ENCODE results near the gene CWC25. TPM values are rescaled to one million over a fixed set of nuclear protein-coding genes. Genes with fewer than 3 reads are reported as not detected.
A peak's percentile ranks its signal among the peaks of the same experiment; 100 is the strongest.

The CWC25 gene
- total and polyA plus RNA-seq, 2 of the 13 experiments (the other 11 are each of a cell fraction or from before 2014, with no cell fraction given), result 15.6 to 22.7 TPM

DNA sequence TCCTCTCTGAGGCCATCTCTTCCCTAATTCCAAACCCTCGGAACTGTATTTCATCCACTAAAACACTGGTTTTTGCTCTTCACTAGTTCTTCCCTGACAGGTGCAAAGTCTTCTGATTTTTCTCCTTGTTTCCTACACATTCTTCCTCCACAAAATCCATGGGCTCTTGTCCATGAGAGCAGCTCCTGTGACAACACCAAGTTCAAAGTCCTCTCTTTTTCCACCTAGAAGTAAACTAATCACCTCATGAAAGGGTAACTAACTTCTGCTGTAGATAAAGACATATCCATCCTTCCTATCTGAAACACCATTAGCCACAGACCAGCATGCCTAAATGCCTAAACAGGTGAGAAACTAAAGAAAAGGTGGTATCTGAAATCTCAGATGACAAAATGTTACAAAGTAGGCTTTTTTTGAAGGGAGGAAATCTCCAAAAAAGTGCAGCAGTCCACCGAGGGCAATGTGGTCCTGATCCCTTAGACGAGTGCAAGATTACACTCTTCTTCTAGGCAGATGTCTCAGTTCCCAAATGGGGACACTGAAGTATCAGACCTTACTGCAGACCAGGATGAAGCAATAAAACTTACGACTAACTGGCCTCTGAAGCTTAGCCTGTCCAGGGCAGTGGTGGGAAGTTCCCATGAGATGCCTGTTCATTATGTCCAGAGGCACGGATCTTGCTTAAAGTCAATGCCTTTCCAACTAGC, 28.5 kb downstream of the CWC25 start (continued):
- TF ChIP-seq, protein P1, sequence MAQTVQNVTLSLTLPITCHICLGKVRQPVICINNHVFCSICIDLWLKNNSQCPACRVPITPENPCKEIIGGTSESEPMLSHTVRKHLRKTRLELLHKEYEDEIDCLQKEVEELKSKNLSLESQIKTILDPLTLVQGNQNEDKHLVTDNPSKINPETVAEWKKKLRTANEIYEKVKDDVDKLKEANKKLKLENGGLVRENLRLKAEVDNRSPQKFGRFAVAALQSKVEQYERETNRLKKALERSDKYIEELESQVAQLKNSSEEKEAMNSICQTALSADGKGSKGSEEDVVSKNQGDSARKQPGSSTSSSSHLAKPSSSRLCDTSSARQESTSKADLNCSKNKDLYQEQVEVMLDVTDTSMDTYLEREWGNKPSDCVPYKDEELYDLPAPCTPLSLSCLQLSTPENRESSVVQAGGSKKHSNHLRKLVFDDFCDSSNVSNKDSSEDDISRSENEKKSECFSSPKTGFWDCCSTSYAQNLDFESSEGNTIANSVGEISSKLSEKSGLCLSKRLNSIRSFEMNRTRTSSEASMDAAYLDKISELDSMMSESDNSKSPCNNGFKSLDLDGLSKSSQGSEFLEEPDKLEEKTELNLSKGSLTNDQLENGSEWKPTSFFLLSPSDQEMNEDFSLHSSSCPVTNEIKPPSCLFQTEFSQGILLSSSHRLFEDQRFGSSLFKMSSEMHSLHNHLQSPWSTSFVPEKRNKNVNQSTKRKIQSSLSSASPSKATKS (CRISPR knock-in tag; IDR thresholded peaks at IDR 0.05), result no peak
- no peak for TF ChIP-seq DPF2 (CRISPR knock-in tag; IDR thresholded peaks at IDR 0.05; ENCODE audit: borderline replicate concordance, low read depth)
- no peak for TF ChIP-seq LCORL (IDR thresholded peaks at IDR 0.05)
- no peak for TF ChIP-seq LCORL (CRISPR knock-in tag; IDR thresholded peaks at IDR 0.05)
- TF ChIP-seq ZNF703 (CRISPR knock-in tag; IDR thresholded peaks at IDR 0.05; ENCODE audit: borderline replicate concordance), result no peak
- TF ChIP-seq RAD51 (IDR thresholded peaks at IDR 0.05; ENCODE audit: borderline replicate concordance), result no peak
- TF ChIP-seq ZNF354B (CRISPR knock-in tag; IDR thresholded peaks at IDR 0.05), result no peak
- TF ChIP-seq ZNF264 (CRISPR knock-in tag; IDR thresholded peaks at IDR 0.05), result peak; percentile 57; the same call in 1 of the 2 replicates
- TF ChIP-seq ZNF589 (CRISPR knock-in tag; conservative IDR thresholded peaks at IDR 0.05), result no peak
- TF ChIP-seq HNF4A (CRISPR knock-in tag; IDR thresholded peaks at IDR 0.05), result peak; percentile 62
- TF ChIP-seq MED1 (CRISPR knock-in tag; IDR thresholded peaks at IDR 0.05), result no peak
- TF ChIP-seq PBX2 (CRISPR knock-in tag; IDR thresholded peaks at IDR 0.05), result no peak
- TF ChIP-seq KLF13 (CRISPR knock-in tag; IDR thresholded peaks at IDR 0.05), result no peak
- no peak for TF ChIP-seq ZFP36 (IDR thresholded peaks at IDR 0.05; ENCODE audit: borderline replicate concordance, low read depth, low read length, partially characterized antibody)
- no peak for TF ChIP-seq E2F1 (CRISPR knock-in tag; IDR thresholded peaks at IDR 0.05)
- TF ChIP-seq ZFX (CRISPR knock-in tag; IDR thresholded peaks at IDR 0.05; ENCODE audit: low read depth), result no peak
- TF ChIP-seq U2AF2 (IDR thresholded peaks at IDR 0.05; ENCODE audit: low read depth, low read length), result no peak
- TF ChIP-seq TFDP2 (CRISPR knock-in tag; IDR thresholded peaks at IDR 0.05), result no peak
- no peak for TF ChIP-seq CHD2 (IDR thresholded peaks at IDR 0.05; ENCODE audit: low read depth, low read length)
- TF ChIP-seq ZFP36L2 (CRISPR knock-in tag; IDR thresholded peaks at IDR 0.05), result no peak
- TF ChIP-seq CEBPG (CRISPR knock-in tag; IDR thresholded peaks at IDR 0.05), result 0 out of 2 replicates have a peak, but pooled peaks have one; percentile 18
- no peak for TF ChIP-seq ZNF484 (CRISPR knock-in tag; IDR thresholded peaks at IDR 0.05; ENCODE audit: borderline replicate concordance, low read depth)
- no peak for TF ChIP-seq ZNF121 (CRISPR knock-in tag; IDR thresholded peaks at IDR 0.05)
- no peak for TF ChIP-seq ZNF530 (CRISPR knock-in tag; IDR thresholded peaks at IDR 0.05; ENCODE audit: low read depth)
- no peak for TF ChIP-seq RFXAP (CRISPR knock-in tag; IDR thresholded peaks at IDR 0.05; ENCODE audit: borderline replicate concordance)

Data from HepG2 (cell line).